HepG2 (cell line): ENCODE data around the gene HEXIM1. TPM values are rescaled to one million over a fixed set of nuclear protein-coding genes. Genes with fewer than 3 reads are reported as not detected.

Experiments
- CAMTA2 ChIP-seq: sonication (generic); formaldehyde crosslinking; IDR thresholded peaks from 2 replicates; pipeline ENCODE4 v1.4.0; 2020; ENCODE audit warnings: mild to moderate bottlenecking, missing genetic modification reagents, borderline replicate concordance
- EP300 ChIP-seq, 3 experiments: sonication (generic) in 1 of 3; formaldehyde crosslinking in 1 of 3; IDR thresholded peaks; 2 replicates each; pipeline versions ENCODE4 v1.5.1 to v1.6.1; 2011 to 2020; ENCODE audit warnings: low read depth in 2 of 3, low read length in 2 of 3, borderline replicate concordance in 1 of 3, improper control_type of control experiment in 1 of 3, mild to moderate bottlenecking in 1 of 3, missing genetic modification reagents in 1 of 3, moderate library complexity in 1 of 3
- MYNN ChIP-seq: sonication (generic); formaldehyde crosslinking; IDR thresholded peaks from 2 replicates; pipeline ENCODE4 v1.4.0; 2020; ENCODE audit warnings: mild to moderate bottlenecking, low read depth, missing genetic modification reagents
- RFX3 ChIP-seq: IDR thresholded peaks from 2 replicates; pipeline ENCODE4 v1.6.1; 2016; ENCODE audit warnings: missing biosample characterization, missing genetic modification reagents
- SNAPC2 ChIP-seq: sonication (generic); formaldehyde crosslinking; IDR thresholded peaks from 2 replicates; pipeline ENCODE4 v1.8.1; 2022; ENCODE audit warnings: mild to moderate bottlenecking, missing genetic modification reagents
- SOX13 ChIP-seq, 3 experiments: fragments of 450-650 bp in 1 of 3; sonication (generic) in 1 of 3; formaldehyde crosslinking in 1 of 3; IDR thresholded peaks in 2 of 3; conservative IDR thresholded peaks in 1 of 3; 2 replicates each; pipeline versions ENCODE4 v1.5.0 to v1.6.1; 2016 to 2020; ENCODE audit warnings: antibody characterized with exemption in 1 of 3, mild to moderate bottlenecking in 1 of 3, missing compliant biosample characterization in 1 of 3, missing genetic modification reagents in 1 of 3, moderate library complexity in 1 of 3
- ZBTB7B ChIP-seq: sonication (generic); formaldehyde crosslinking; IDR thresholded peaks from 2 replicates; pipeline ENCODE4 v1.4.0; 2020; ENCODE audit warnings: missing genetic modification reagents
- ZFP37 ChIP-seq: sonication (generic); formaldehyde crosslinking; IDR thresholded peaks from 2 replicates; pipeline ENCODE4 v1.4.0; 2020; ENCODE audit warnings: missing genetic modification reagents, borderline replicate concordance
- ZMYM4 ChIP-seq: sonication (generic); formaldehyde crosslinking; IDR thresholded peaks from 2 replicates; pipeline ENCODE4 v1.8.1; 2023; ENCODE audit warnings: mild to moderate bottlenecking, missing genetic modification reagents
- ZNF564 ChIP-seq: sonication (generic); formaldehyde crosslinking; IDR thresholded peaks from 2 replicates; pipeline ENCODE4 v1.8.1; 2023; ENCODE audit warnings: mild to moderate bottlenecking, missing genetic modification reagents
- ZNF792 ChIP-seq: IDR thresholded peaks from 2 replicates; pipeline ENCODE4 v1.6.1; 2016
- polyA plus RNA-seq, 8 experiments: library from polyadenylated mRNA; depleted of rRNA in 3 of 8; stranded (reverse) in 7 of 8; unstranded in 1 of 8; fragments of >200 nt; fragmentation: Illumina TruSeq in 4 of 8; extraction: Trizol in 4 of 8; gene quantifications; 2 replicates each; pipeline versions ENCODE4 v1.2.1 to v1.2.3, GENCODE V29; 2011 to 2016; ENCODE audit warnings: low read depth in 4 of 8, missing spikeins in 1 of 8, mixed read lengths in 1 of 8; ENCODE audit not compliant: insufficient read depth in 1 of 8
- total RNA-seq, 5 experiments: library from RNA; depleted of rRNA; stranded (reverse); fragments of >200 nt; fragmentation: Illumina TruSeq; extraction: Trizol; gene quantifications; 2 replicates each; pipeline ENCODE4 v1.2.3, GENCODE V29; 2016; ENCODE audit warnings: low read depth in 1 of 5
- TF ChIP-seq, protein P1 (sequence below): sonication (generic); formaldehyde crosslinking; IDR thresholded peaks from 2 replicates; pipeline ENCODE4 v1.4.0; 2020; ENCODE audit warnings: missing genetic modification reagents, borderline replicate concordance
- TF ChIP-seq, protein P2 (sequence below): sonication (generic); formaldehyde crosslinking; IDR thresholded peaks from 2 replicates; pipeline ENCODE4 v1.5.0; 2020; ENCODE audit warnings: mild to moderate bottlenecking, missing genetic modification reagents
- TF ChIP-seq, protein P3 (sequence below): sonication (generic); formaldehyde crosslinking; IDR thresholded peaks from 2 replicates; pipeline ENCODE4 v1.5.0; 2020; ENCODE audit warnings: missing genetic modification reagents
- TF ChIP-seq, protein P4 (sequence below), 2 experiments: sonication (generic) in 1 of 2; formaldehyde crosslinking in 1 of 2; IDR thresholded peaks; 2 replicates each; pipeline versions ENCODE4 v1.4.0 to v1.6.1; 2016 to 2020; ENCODE audit warnings: borderline replicate concordance in 1 of 2, low read depth in 1 of 2, mild to moderate bottlenecking in 1 of 2, missing genetic modification reagents in 1 of 2

Gene HEXIM1
- total and polyA plus RNA-seq, 2 of the 13 experiments (the other 11 are each of a cell fraction or from before 2014, with no cell fraction given) = 10.5 to 16.6 TPM

DNA sequence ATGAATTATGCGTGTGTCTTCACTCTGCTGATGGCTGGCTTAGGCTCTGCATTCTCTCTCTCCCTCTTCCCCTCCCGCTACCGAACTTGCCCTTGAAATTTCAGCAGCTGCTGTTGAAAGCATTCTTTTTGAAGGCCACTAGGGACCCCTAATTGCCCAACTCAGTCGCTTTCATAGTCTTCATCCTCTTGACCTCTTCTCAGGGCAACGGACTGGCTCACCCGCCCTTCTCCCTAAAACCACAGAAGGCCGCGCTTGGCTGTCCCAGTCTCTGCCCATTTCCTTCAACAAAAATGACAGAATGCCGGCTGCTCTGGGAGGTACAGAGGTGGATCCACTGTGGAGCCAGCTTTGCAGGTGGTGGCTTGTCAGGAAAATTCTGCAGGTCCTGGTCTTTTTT lies 52.4 kb downstream of the HEXIM1 start (continued):
- TF ChIP-seq, protein P1, sequence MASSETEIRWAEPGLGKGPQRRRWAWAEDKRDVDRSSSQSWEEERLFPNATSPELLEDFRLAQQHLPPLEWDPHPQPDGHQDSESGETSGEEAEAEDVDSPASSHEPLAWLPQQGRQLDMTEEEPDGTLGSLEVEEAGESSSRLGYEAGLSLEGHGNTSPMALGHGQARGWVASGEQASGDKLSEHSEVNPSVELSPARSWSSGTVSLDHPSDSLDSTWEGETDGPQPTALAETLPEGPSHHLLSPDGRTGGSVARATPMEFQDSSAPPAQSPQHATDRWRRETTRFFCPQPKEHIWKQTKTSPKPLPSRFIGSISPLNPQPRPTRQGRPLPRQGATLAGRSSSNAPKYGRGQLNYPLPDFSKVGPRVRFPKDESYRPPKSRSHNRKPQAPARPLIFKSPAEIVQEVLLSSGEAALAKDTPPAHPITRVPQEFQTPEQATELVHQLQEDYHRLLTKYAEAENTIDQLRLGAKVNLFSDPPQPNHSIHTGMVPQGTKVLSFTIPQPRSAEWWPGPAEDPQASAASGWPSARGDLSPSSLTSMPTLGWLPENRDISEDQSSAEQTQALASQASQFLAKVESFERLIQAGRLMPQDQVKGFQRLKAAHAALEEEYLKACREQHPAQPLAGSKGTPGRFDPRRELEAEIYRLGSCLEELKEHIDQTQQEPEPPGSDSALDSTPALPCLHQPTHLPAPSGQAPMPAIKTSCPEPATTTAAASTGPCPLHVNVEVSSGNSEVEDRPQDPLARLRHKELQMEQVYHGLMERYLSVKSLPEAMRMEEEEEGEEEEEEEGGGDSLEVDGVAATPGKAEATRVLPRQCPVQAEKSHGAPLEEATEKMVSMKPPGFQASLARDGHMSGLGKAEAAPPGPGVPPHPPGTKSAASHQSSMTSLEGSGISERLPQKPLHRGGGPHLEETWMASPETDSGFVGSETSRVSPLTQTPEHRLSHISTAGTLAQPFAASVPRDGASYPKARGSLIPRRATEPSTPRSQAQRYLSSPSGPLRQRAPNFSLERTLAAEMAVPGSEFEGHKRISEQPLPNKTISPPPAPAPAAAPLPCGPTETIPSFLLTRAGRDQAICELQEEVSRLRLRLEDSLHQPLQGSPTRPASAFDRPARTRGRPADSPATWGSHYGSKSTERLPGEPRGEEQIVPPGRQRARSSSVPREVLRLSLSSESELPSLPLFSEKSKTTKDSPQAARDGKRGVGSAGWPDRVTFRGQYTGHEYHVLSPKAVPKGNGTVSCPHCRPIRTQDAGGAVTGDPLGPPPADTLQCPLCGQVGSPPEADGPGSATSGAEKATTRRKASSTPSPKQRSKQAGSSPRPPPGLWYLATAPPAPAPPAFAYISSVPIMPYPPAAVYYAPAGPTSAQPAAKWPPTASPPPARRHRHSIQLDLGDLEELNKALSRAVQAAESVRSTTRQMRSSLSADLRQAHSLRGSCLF (CRISPR knock-in tag) = no peak
- TF ChIP-seq EP300 (IDR thresholded peaks at IDR 0.05; ENCODE audit: low read depth in 2 of 2, low read length in 2 of 2) (peak in 1 of 2 experiments; percentile 81; a peak in 1 of 4 replicates), EP300 (CRISPR knock-in tag; IDR thresholded peaks at IDR 0.05; ENCODE audit: borderline replicate concordance) (no peak), SOX13 (IDR thresholded peaks at IDR 0.05) (no peak), SOX13 (CRISPR knock-in tag; conservative IDR thresholded peaks at IDR 0.05 in 1 of 2, IDR thresholded peaks at IDR 0.05 in 1 of 2) (peak in 1 of 2 experiments; percentile 56; a peak in 2 of 4 replicates), MYNN (CRISPR knock-in tag) (no peak), ZNF792 (CRISPR knock-in tag) (peak; percentile 25; the same call in 1 of the 2 replicates), CAMTA2 (CRISPR knock-in tag) (no peak), ZBTB7B (CRISPR knock-in tag) (no peak), SNAPC2 (no peak), RFX3 (CRISPR knock-in tag) (no peak), ZNF564 (CRISPR knock-in tag) (no peak), ZMYM4 (CRISPR knock-in tag) (no peak), ZFP37 (CRISPR knock-in tag) (0 out of 2 replicates have a peak, but pooled peaks have one; percentile 31)
- TF ChIP-seq, protein P2, sequence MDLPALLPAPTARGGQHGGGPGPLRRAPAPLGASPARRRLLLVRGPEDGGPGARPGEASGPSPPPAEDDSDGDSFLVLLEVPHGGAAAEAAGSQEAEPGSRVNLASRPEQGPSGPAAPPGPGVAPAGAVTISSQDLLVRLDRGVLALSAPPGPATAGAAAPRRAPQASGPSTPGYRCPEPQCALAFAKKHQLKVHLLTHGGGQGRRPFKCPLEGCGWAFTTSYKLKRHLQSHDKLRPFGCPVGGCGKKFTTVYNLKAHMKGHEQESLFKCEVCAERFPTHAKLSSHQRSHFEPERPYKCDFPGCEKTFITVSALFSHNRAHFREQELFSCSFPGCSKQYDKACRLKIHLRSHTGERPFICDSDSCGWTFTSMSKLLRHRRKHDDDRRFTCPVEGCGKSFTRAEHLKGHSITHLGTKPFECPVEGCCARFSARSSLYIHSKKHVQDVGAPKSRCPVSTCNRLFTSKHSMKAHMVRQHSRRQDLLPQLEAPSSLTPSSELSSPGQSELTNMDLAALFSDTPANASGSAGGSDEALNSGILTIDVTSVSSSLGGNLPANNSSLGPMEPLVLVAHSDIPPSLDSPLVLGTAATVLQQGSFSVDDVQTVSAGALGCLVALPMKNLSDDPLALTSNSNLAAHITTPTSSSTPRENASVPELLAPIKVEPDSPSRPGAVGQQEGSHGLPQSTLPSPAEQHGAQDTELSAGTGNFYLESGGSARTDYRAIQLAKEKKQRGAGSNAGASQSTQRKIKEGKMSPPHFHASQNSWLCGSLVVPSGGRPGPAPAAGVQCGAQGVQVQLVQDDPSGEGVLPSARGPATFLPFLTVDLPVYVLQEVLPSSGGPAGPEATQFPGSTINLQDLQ (CRISPR knock-in tag) = no peak
- TF ChIP-seq, protein P3, sequence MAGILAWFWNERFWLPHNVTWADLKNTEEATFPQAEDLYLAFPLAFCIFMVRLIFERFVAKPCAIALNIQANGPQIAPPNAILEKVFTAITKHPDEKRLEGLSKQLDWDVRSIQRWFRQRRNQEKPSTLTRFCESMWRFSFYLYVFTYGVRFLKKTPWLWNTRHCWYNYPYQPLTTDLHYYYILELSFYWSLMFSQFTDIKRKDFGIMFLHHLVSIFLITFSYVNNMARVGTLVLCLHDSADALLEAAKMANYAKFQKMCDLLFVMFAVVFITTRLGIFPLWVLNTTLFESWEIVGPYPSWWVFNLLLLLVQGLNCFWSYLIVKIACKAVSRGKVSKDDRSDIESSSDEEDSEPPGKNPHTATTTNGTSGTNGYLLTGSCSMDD = no peak
- TF ChIP-seq, protein P4, sequence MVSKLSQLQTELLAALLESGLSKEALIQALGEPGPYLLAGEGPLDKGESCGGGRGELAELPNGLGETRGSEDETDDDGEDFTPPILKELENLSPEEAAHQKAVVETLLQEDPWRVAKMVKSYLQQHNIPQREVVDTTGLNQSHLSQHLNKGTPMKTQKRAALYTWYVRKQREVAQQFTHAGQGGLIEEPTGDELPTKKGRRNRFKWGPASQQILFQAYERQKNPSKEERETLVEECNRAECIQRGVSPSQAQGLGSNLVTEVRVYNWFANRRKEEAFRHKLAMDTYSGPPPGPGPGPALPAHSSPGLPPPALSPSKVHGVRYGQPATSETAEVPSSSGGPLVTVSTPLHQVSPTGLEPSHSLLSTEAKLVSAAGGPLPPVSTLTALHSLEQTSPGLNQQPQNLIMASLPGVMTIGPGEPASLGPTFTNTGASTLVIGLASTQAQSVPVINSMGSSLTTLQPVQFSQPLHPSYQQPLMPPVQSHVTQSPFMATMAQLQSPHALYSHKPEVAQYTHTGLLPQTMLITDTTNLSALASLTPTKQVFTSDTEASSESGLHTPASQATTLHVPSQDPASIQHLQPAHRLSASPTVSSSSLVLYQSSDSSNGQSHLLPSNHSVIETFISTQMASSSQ (IDR thresholded peaks at IDR 0.05; ENCODE audit: low read depth) = no peak
- TF ChIP-seq, protein P4 (CRISPR knock-in tag; IDR thresholded peaks at IDR 0.05; ENCODE audit: borderline replicate concordance) = no peak
